Glutamatergic neuron (in vitro differentiated cells): ENCODE results near the gene FGF1. TPM values are rescaled to one million over a fixed set of nuclear protein-coding genes. Genes with fewer than 3 reads are reported as not detected.

ENCODE experiments used
- DNase-seq: peaks from one replicate; pipeline ENCODE4 v3.0.0; 2022
- H3K27ac Mint-ChIP-seq: one replicate; pipeline ENCODE4 v1.8.0; 2020; ENCODE audit warnings: mild to moderate bottlenecking, mixed read lengths, inconsistent platforms; ENCODE audit not compliant: unreplicated experiment
- H3K27me3 Mint-ChIP-seq: one replicate; pipeline ENCODE4 v1.8.0; 2020; ENCODE audit warnings: mild to moderate bottlenecking, moderate library complexity, mixed read lengths, inconsistent platforms; ENCODE audit not compliant: unreplicated experiment
- H3K36me3 Mint-ChIP-seq: one replicate; pipeline ENCODE4 v1.8.0; 2020; ENCODE audit warnings: mild to moderate bottlenecking, mixed read lengths, inconsistent platforms; ENCODE audit not compliant: unreplicated experiment
- H3K4me1 Mint-ChIP-seq: one replicate; pipeline ENCODE4 v1.8.0; 2020; ENCODE audit warnings: mild to moderate bottlenecking, low read depth, mixed read lengths, inconsistent platforms; ENCODE audit not compliant: unreplicated experiment
- H3K4me3 Mint-ChIP-seq: one replicate; pipeline ENCODE4 v1.8.0; 2020; ENCODE audit warnings: mild to moderate bottlenecking, mixed read lengths, inconsistent platforms; ENCODE audit not compliant: unreplicated experiment
- H3K9me3 Mint-ChIP-seq: one replicate; pipeline ENCODE4 v1.8.0; 2020; ENCODE audit warnings: mild to moderate bottlenecking, moderate library complexity, mixed read lengths, inconsistent platforms; ENCODE audit not compliant: unreplicated experiment
- total RNA-seq: library from RNA; stranded (reverse); fragmentation: NEBNext Ultra II Directional; extraction: Animal tissue kit (Norgen Biotek cat#: 25700); gene quantifications from one replicate; pipeline ENCODE4 v1.2.1, GENCODE V29; 2021; ENCODE audit not compliant: unreplicated experiment
- TF ChIP-seq, protein P1 (sequence below): fragments of 200-600 bp; sonication (generic); IDR thresholded peaks from one replicate; pipeline ENCODE4 v1.5.0; 2021; ENCODE audit not compliant: partially characterized antibody, unreplicated experiment

The FGF1 gene
- total RNA-seq, 1 donor from 2014 or later = not detected

DNA sequence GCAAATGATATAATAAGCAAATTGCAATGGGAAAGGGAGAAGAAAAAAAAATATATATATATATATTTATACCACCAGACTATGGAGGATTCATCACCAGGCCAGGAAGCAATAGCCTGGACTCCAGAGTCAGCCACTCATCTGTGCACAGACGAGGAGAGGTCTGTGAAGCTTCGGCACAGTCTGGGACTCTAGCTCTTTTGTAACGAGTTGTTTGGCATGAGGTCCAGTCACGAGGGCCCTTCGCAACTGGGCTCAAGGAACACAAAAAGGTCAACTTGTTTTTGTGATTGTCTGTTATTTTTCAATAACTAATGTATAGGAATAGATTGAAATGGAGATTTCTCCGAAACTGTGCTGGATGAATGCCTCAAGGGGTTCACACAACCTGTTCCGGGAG lies 14.7 kb upstream of the FGF1 start:
- H3K9me3 Mint-ChIP-seq = peaks cover 1% of the 10 kb centered on the region
- H3K4me3 Mint-ChIP-seq = no peak overlapping the region
- H3K36me3 Mint-ChIP-seq = no peaks in the 10 kb centered on the region
- TF ChIP-seq, protein P1, sequence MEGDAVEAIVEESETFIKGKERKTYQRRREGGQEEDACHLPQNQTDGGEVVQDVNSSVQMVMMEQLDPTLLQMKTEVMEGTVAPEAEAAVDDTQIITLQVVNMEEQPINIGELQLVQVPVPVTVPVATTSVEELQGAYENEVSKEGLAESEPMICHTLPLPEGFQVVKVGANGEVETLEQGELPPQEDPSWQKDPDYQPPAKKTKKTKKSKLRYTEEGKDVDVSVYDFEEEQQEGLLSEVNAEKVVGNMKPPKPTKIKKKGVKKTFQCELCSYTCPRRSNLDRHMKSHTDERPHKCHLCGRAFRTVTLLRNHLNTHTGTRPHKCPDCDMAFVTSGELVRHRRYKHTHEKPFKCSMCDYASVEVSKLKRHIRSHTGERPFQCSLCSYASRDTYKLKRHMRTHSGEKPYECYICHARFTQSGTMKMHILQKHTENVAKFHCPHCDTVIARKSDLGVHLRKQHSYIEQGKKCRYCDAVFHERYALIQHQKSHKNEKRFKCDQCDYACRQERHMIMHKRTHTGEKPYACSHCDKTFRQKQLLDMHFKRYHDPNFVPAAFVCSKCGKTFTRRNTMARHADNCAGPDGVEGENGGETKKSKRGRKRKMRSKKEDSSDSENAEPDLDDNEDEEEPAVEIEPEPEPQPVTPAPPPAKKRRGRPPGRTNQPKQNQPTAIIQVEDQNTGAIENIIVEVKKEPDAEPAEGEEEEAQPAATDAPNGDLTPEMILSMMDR = no peak
- no peak overlapping the region for H3K27ac Mint-ChIP-seq
- H3K4me1 Mint-ChIP-seq = peaks cover 7% of the 10 kb centered on the region
- H3K27me3 Mint-ChIP-seq = no peaks in the 10 kb centered on the region
- DNase-seq = no peak

DNA sequence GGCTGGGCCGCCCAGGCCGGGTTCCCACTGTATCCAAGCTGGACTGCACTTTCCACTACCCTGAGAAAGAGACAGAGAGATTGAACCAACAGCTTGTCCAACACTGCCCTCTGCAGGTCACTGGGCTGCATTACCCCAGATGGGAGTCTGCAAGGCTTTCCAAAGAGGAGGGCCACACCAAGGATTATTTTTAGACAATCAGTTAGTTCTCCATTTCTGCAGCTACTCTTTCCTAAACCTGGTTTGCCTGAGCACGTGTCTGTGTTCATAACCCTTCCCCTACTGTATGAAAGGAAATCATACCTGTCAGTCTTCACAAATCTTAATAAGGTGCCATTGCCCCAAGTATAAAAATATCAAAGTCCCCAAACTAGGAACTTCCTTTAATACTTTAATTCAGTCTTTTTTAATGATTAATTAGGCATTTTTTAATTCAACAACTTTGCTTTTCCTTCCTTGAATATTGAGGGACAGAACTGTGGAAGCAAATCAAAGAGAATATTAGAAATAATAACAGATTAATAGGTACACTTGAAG lies 13.4 kb upstream of the FGF1 start:
- peak; percentile 91 for DNase-seq
- no peaks in the 10 kb centered on the region for H3K27me3 Mint-ChIP-seq
- no peak overlapping the region for H3K4me3 Mint-ChIP-seq
- H3K27ac Mint-ChIP-seq = no peak overlapping the region
- peaks cover 7% of the 10 kb centered on the region for H3K4me1 Mint-ChIP-seq
- no peaks in the 10 kb centered on the region for H3K36me3 Mint-ChIP-seq
- TF ChIP-seq, protein P1 = peak; percentile 97
- peaks cover 1% of the 10 kb centered on the region for H3K9me3 Mint-ChIP-seq

DNA sequence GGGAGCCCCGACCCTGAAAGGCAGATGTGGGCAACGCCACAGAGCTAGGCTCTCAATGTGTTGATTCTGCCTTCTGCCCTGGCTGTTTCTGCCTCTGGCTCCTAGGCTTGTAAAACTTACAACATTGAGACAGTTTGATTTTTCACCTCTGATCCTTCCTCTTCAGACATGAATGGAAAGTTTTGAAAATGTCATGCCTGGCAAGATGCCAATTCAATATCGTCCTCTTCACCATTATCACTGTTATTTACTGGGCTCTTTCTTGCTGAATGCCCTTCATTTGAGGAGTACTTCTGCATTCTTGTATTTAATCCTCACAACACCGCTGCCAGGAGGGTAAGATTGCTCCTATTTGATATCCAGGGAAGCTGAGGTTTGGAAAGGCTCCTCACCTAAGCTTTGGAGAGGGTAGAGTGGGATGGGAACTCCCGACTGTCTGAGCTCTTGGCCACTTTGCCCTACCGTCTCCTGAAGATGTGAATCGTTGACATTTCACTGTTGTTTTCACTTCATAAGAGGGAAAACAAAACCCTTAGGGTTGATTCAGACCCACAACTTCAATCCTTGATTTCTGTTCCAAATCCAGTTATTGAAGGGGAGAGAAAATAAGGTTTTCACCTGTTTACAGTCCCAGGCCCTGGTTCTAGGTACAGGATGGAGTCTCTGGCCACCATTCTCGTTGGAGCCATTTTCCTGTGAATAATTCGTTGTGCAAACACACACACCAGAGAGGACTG lies 12.7 kb upstream of the FGF1 start:
- H3K9me3 Mint-ChIP-seq = peaks cover 1% of the 10 kb centered on the region
- H3K36me3 Mint-ChIP-seq = no peaks in the 10 kb centered on the region
- no peak overlapping the region for H3K27ac Mint-ChIP-seq
- TF ChIP-seq, protein P1 = no peak
- no peak overlapping the region for H3K4me3 Mint-ChIP-seq
- no peak for DNase-seq
- peaks cover 7% of the 10 kb centered on the region for H3K4me1 Mint-ChIP-seq
- no peaks in the 10 kb centered on the region for H3K27me3 Mint-ChIP-seq

DNA sequence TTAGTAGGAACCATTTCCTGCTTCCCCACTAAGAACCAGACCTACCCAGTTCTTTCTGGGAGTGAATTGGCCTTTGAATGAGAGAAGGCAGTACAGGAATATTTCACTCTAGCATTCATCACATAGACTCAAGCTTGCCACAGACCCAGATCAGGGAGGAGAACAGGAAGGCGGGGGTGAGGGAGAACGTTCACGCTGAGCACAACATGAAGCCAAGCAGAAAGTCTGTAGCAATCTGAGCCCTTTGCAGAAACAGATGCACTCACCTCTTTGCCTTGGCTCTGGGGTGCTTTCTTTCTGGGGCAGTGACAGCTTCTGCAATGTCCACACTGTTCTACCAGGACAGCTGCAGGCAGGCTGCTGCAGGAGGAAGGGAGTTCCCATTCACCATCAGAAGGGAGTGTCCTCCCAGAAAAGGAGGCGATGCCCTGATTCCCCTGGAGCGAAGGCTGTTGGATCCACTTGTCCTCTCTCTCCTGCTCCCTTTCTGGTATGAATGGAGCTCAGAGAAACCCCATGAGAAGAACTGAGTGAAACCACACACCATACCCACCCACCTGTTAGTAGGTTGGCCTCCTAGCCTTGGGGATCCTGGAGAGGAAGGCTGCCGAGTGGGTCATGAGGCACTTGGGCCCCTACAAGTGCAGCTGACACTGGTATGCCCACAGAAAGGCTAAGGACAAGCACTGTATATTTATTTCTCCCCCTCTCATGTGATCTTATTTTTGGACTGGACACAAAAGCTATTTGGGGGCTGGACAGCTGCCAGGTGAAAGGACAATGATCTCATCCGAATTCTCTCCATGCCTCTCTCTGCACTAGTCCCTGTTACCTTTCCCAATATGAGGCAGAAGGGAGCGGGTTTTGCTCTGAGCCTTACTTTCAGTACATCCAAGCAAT lies 11.7 kb upstream of the FGF1 start:
- TF ChIP-seq, protein P1 = no peak
- Mint-ChIP-seq H3K4me3 (no peak overlapping the region), H3K36me3 (no peaks in the 10 kb centered on the region), H3K27ac (no peak overlapping the region), H3K9me3 (peaks cover 1% of the 10 kb centered on the region), H3K27me3 (no peaks in the 10 kb centered on the region), H3K4me1 (peaks cover 7% of the 10 kb centered on the region)
- no peak for DNase-seq
